Measurements from ENCODE around the gene SLC27A4.

DNA sequence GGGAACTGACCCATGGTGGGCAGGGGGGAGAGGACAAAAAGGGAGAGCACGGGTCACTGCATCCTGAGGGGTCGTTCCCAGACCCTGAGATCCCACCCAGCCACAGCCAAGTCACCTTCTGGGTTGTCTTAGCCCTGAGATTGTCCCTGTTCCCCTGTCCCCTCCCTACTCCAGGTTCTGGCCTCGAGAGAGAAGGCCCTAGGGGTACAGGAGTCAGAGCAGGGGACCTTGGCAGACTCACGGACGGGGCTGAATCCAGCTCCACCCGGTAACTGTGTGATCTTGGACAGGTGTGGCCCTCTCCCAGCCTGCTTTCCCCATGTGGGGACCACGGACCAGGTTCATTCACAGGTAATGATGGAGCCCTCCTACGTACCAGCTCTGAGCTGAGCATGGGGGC lies 69.1 kb downstream of the SLC27A4 start:
- TF ChIP-seq CTCF (IDR thresholded peaks at IDR 0.05) (no peak), ZFX (IDR thresholded peaks at IDR 0.05; ENCODE audit: borderline replicate concordance) (no peak)
